HG03460 (cell line): Measurements from ENCODE around the gene RNFT2.

Source experiments
- ATAC-seq: cut with Tn5 transposase; IDR thresholded peaks from one replicate; pipeline ENCODE4 v1.9.1; 2021; ENCODE audit not compliant: unreplicated experiment

The RNFT2 gene

GRCh38 chr12:116876151-116876869, 138.2 kb downstream of the RNFT2 start:
- ATAC-seq: no peak

DNA sequence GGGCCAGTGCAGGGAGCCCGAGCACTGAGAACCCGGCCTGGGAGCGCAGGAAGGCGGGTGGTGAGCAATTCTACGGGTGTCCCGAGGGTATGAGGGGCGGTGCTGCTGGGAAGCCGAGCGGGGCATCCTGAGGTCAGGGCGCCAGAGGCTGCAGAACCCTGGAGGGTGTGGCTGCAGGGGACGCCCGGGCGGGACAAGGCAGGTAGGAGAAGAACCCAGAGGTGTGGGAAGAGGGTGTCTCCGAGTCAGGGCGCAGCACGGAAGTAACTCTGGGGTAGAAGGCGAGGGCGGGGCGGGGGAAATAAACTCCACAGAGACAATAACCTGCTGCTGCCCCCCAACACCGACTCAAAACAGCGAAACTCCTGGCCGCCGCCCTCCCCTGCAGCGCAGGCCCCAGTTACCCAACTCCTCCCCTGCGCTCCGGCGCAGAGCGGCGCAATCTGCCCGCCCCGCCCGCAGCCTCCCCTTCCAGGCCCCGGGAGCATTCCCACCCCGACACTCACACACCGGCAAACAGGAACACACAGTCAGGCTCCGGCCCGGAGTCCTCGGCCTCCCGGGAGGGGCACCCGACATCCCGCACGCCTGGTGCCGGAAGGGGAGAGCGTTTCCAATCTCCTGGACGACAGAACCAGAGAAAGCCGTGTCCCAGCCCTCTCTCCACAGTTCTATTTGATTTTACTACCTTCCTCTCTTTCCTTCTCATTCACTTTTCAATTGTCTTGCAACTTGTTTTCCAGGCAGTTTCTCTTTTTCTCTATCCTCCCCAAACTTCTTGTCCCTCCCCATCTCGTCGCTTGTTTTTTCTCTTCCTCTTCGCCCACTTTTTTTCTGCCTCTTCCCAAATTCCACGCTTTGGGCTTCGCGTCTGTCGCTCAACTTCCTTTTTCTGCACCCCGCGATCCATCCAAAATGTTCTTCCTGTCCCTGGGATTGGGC, 140.7 kb downstream of the RNFT2 start:
- no peak for ATAC-seq

DNA sequence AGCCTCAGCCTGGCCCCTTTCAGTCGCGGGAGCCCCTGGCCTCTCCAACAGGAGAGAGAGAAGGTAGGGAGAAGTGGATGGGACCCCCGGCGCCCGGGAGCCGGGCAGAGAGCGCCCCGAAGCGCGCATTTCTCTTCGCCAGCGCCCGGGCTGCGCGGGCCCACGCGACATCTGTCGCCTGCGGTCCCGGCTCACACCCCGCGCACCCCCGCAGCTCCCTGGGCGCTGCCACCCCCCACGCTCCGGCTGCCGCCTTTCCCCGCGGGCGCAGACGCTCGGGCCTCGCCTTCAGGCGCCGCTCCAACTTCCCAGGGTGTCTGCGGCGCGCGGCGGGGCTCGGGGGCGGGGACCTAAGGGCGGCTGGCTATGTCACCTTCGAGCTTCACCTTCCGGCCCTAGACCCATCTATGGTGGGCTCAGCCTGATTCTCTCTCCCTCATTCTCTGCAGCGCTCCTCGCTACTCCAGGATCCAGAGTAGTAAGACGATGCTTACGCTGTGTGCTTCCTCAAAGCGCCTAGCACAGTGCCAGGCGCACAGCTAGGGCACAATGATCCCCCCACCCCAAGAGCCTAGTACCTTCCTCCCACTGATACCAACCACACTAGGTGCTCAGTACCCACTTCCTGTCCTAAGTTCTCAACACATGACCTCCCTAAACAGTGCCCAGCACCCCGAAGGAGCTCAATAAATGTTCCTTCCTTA, 141.5 kb downstream of the RNFT2 start:
- no peak for ATAC-seq

GRCh38 chr12:116880213-116880816, 142.2 kb downstream of the RNFT2 start:
- no peak for ATAC-seq

GRCh38 chr12:116880817-116881324, 142.8 kb downstream of the RNFT2 start:
- ATAC-seq: no peak

DNA sequence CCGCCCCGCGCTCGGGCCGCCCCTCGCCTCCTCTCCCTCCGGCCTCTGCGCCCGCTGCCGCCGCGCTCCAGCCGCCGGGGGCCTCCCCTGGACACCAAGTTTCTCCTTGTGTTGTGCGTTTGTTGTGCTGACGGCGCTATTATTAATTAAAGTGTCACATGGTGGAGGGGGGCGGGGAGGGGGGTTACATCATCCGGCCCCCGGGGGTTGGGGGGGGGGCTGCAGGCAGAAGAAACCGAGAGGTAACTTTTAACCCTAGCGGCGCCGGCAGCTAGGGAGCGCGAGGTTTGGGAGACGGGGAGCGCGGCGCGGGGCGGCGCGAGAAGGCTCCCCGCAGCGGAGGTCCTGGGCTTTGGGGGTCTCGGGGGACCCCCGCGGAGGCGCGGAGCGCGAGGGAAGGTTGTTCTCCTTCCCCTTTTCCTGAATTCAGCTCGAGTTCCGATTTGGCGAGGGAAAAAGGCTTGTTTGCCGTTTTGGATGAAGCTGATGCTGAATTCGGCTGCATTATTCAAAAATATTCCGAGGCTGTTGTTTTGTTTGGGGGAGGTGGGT, 143.3 kb downstream of the RNFT2 start, which contains the start of gene HRK:
Gene HRK, minus strand, starts transcription at position 117 of the 552 bp plus-strand sequence. CDS start 134 bp downstream, outside the sequence.
- no peak for ATAC-seq

GRCh38 chr12:116881877-116882507, 143.9 kb downstream of the RNFT2 start:
- no peak for ATAC-seq

GRCh38 chr12:116882742-116883141, 144.6 kb downstream of the RNFT2 start:
- ATAC-seq: no peak

DNA sequence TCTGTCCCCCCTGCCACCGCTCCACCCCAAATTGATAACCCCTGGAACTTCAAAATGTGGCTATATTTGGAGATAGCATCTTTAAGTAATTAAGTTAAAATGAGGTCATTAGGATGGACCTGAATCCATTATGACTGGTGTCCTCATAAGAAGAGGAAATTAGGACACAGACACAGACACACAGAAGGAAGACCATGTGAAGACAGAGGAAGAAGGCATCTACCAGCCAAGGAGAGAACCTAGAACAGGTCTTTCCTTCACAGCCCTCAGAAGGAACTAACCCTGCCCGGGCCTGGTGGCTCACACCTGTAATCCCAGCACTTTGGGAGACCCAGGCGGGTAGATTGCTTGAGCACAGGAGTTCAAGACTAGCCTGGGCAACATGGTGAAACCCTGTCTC, 146.8 kb downstream of the RNFT2 start:
- ATAC-seq: no peak

DNA sequence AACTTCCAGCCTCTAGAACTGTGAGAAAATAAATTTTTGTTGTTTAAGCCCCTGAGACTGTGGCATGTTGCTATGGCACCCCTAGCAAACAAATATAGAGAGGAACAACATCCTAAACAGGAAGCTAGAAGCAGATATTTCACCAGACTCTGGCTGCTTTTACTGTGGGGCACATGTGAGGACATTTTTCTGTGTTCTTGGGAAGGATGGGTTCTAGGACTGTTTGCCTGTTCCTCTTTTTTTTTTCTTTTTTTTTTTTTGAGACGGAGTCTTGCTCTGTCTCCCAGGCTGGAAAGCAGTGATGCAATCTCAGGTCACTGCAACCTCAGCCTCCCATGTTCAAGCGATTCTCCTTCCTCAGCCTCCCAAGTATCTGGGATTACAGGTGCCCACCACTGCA, 147.4 kb downstream of the RNFT2 start:
- ATAC-seq: no peak

GRCh38 chr12:116887244-116887643, 149.1 kb downstream of the RNFT2 start:
- no peak for ATAC-seq

GRCh38 chr12:116887897-116888296, 149.8 kb downstream of the RNFT2 start:
- ATAC-seq: no peak

- no peak for ATAC-seq
Observed at GRCh38 chr12:116890330-116890729, 152.2 kb downstream of the RNFT2 start.

GRCh38 chr12:116891019-116891418, 152.9 kb downstream of the RNFT2 start:
- ATAC-seq: no peak

GRCh38 chr12:116892349-116893140, 154.4 kb downstream of the RNFT2 start:
- ATAC-seq: no peak

- no peak for ATAC-seq
Observed at GRCh38 chr12:116894913-116895312, 156.8 kb downstream of the RNFT2 start.

DNA sequence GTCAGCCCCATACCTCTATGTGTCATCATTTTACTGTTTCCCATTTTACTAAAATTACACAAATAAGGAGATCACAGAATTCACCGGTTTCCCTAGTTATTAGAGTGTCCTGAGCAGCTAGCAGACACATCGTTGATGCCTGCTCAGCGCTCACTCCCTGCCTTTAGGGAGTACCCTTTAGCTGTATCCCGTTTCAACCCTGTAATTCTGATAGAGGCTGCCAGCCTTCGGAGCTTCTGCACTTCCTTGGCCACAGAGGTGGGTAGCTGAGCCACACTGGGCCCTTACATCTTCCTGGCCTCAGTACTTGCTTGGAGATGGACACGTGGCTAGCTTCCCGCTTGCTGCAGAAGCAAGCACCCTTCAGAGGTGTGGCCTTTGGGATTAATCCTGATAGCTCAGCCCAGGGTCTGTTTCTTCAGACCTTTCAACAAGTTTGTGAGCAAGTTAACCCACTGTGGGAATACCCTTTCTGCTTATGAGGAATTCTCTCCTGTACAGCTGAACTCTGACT, 158.4 kb downstream of the RNFT2 start:
- no peak for ATAC-seq

DNA sequence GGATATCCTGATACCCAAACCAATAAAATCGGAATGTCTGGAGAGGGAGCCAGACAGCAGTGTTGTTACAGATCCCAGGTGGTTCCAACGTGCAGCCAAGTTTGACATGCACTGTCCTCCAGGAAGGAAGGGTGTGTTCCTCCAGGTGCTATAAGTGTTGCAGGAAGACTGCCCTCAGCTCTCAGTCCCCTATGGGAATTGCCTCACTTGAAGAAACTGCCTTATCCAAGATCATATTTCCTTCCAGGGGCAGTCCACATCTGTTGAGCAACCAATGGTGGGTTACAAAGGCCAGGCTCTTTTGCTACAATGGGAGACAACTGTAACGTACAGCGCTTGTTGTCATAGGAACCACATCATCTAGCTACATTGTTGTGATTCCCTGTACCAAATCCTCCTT, 159.4 kb downstream of the RNFT2 start:
- ATAC-seq: no peak

DNA sequence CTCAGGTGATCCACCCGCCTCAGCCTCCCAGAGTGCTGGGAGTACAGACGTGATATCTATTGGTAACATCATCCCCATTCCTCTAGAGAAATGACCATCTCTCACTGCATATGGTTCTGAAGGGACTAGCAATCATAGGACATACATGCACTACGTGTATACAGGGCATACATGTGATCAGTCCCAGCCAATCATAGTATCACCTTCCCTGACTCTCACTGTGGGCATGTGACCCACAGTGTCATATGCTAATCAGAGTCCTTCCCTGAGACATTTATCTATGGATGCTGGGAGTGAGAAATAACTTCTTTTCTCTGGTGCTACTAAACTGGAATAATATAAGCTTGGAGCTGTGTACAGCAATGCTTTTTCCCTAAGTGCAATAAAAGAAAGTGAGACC, 160.6 kb downstream of the RNFT2 start:
- no peak for ATAC-seq
